Astrocyte of the spinal cord (primary cell): ENCODE data around the gene ST3GAL3.

ENCODE experiments used
- DNase-seq: peaks from one replicate; pipeline ENCODE4 v3.0.0; 2011; ENCODE audit warnings: low read depth, low spot score
- H3K4me3 ChIP-seq: 2 replicates; pipeline ENCODE4 v1.5.1; 2011; ENCODE audit warnings: low read depth, mild to moderate bottlenecking, low read length, moderate library complexity
- in situ Hi-C: cut with HindIII; loops from 2 replicates; pipeline ENCODE4 v1.10.0; 2017; ENCODE audit warnings: low sequenced_read_pairs
- TF ChIP-seq, protein P1 (sequence below): IDR thresholded peaks from 2 replicates; pipeline ENCODE4 v1.5.1; 2012; ENCODE audit warnings: low read depth, mild to moderate bottlenecking, low read length, inconsistent platforms

Gene ST3GAL3

DNA sequence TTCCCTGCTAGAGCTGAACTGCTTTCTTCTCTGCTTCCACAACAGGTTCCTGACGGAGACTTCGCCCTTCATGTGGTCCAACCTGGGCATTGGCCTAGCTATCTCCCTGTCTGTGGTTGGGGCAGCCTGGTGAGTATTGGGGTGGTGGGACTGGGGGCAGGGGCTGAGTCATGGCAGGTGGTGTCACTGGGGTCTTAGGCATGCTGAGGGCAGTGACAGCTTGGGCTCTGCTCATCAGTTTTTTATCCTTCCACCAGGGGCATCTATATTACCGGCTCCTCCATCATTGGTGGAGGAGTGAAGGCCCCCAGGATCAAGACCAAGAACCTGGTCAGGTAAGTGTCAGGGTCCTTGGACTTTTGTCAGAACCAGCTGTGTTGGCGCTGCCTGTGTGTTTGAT is 268.7 kb downstream of the ST3GAL3 start:
- DNase-seq: no peak
- TF ChIP-seq, protein P1, sequence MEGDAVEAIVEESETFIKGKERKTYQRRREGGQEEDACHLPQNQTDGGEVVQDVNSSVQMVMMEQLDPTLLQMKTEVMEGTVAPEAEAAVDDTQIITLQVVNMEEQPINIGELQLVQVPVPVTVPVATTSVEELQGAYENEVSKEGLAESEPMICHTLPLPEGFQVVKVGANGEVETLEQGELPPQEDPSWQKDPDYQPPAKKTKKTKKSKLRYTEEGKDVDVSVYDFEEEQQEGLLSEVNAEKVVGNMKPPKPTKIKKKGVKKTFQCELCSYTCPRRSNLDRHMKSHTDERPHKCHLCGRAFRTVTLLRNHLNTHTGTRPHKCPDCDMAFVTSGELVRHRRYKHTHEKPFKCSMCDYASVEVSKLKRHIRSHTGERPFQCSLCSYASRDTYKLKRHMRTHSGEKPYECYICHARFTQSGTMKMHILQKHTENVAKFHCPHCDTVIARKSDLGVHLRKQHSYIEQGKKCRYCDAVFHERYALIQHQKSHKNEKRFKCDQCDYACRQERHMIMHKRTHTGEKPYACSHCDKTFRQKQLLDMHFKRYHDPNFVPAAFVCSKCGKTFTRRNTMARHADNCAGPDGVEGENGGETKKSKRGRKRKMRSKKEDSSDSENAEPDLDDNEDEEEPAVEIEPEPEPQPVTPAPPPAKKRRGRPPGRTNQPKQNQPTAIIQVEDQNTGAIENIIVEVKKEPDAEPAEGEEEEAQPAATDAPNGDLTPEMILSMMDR: no peak
- in situ Hi-C loops: no loop called here
- H3K4me3 ChIP-seq: peak overlapping the region; percentile 84

DNA sequence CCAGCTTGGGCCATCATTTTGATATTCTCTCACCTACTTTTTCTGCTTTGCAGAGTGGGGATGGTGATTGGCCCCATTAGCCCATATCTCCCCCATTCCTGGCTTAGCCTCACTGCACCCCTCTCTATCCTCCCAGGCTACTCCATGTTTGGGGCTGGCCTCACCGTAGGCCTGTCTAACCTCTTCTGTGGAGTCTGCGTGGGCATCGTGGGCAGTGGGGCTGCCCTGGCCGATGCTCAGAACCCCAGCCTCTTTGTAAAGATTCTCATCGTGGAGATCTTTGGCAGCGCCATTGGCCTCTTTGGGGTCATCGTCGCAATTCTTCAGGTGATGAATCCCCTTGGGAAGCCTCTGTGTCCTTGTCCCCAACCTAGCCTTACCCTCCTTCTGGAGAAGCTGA is 269.6 kb downstream of the ST3GAL3 start:
- DNase-seq: no peak
- H3K4me3 ChIP-seq: no peak overlapping the region
- TF ChIP-seq, protein P1: no peak
- in situ Hi-C loops: no loop called here

DNA sequence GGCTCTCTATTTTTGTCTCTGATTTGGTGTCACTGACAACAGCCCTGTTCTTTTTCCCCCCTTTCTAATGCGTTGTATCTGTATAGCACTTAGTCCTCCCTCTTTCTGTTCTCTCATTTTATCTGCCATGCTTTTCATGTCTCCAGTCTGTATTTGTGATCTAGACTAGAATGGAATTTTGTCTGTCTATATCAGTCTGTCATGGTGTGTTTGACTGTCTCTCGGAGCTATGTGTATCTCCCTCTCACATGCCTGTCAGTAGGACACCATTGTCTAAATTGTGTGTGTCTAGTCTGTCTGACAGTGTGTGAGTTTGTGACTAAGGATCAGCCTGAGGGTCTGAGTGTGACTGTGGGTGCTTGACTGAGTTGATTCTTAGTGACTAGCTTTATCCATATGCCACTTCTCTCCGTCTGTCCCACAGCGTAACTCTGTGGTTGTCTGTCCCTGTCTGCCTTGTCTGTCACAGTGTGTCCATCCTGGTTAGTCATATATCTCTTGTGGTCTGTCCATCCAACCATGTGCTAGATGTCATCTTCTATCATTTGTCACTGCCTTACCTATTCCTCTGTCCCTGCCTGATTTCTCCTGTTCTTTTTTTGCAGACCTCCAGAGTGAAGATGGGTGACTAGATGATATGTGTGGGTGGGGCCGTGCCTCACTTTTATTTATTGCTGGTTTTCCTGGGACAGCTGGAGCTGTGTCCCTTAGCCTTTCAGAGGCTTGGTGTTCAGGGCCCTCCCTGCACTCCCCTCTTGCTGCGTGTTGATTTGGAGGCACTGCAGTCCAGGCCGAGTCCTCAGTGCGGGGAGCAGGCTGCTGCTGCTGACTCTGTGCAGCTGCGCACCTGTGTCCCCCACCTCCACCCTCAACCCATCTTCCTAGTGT is 270.3 kb downstream of the ST3GAL3 start:
- TF ChIP-seq, protein P1: no peak
- no peak overlapping the region for H3K4me3 ChIP-seq
- DNase-seq: no peak
- in situ Hi-C loops: no loop called here

DNA sequence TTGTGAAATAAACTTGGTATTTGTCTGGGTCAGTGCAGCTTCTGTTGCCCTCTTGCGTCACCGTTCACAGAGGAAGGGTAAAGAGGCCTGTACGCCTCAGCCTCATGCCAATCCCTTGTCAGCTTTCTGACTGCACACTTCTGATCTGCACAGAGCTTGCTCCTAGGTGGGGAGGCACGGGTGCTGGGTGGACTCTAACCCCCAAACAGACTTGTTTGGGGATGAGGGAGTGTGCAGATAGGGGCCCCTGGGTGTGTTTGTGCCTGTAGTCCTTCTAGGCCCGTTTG is 270.9 kb downstream of the ST3GAL3 start:
- in situ Hi-C loops: no loop called here
- no peak for DNase-seq
- H3K4me3 ChIP-seq: peak overlapping the region; percentile 59
- TF ChIP-seq, protein P1: no peak

DNA sequence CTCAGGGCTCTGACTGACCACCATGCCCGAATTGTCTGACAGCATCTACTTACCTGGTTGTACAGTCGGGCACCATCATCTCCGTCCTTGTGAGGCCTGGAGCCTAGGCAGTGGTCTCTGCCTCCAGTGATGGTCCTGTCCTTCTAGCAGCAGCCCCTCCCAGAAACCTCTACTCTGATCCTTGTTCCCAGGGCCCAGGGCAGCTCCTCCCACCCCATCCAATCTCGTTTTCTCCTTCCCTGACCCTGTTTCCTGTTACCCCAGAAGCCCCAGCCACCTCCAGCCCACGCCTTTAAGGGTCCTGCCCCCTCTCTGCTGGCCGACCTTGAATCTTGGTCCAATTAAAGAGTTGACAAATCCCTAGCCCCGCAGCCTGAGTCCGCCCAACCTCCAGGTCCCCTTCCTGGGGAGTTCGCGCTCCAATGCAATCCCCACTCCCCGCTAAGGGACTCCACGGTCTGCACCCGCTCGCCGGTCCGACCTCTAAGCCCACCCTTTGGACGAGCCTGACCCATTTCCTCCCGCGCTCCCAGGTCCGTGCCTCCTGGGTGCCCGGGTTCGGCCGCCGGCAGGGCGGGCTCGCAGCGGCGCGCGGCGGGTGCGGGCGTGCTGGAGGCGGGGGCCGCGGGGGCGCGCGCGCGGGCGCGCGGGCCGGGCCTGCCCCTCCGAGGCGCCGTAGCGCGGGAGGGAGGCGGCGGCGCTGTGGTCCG is 271.4 kb downstream of the ST3GAL3 start, which contains the start of gene B4GALT2:
Gene B4GALT2, plus strand, starts transcription at position 660 of the 710 bp plus-strand sequence. CDS start 1,951 bp downstream, outside the sequence.
- DNase-seq: no peak
- in situ Hi-C loops: no loop called here
- TF ChIP-seq, protein P1: no peak
- peak within 1 kb of the TSS; percentile 59 for H3K4me3 ChIP-seq

DNA sequence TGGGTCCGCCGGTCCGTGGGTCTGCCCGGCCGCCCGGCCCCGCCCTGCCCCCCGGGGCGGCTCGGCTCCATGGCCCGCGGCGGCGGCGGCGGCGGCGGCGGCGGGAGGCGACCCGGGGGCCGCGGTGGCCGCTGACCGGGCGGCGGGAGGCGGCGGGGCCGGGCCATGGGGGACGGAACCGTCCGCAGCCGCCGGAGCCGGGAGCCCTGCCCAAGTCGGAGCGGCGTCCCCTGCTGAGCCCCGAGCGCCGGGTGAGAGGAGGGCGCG is 271.9 kb downstream of the ST3GAL3 start:
- H3K4me3 ChIP-seq: peak overlapping the region; percentile 59
- in situ Hi-C loops: no loop called here
- TF ChIP-seq, protein P1: no peak
- DNase-seq: no peak
